Fibroblast of skin of scalp (primary cell): Measurements from ENCODE around the gene SMCO1.
"Not testable (repeated sequence)": the region's sequence is repeated elsewhere in the genome, so short reads cannot be mapped to it uniquely, and the experiment has no call there.

ENCODE experiments used
- DNase-seq: peaks from one replicate; pipeline ENCODE4 v3.0.0-alpha.2; 2013

SMCO1 gene

GRCh38 chr3:196489747-196490146 is 25.4 kb downstream of the SMCO1 start:
- no peak for DNase-seq

DNA sequence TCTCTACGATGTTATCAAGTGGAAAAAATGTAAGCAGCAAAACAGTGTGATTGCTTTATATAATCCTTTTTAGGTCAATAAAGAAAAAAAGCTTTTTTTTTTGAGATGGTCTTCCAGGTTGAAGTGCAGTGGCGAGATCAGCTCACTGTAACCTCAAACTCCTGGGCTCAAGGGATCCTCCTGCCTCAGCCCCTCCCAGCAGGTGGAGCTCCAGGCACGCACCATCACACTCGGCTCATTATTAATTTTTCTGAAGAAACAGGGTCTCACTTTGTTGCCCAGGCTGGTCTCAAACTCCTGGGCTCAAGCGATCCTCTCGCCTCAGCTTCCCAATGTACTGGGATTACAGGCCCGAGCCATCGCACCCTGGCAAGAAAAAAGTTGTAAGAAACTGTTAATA is 28.9 kb downstream of the SMCO1 start:
- DNase-seq, result no peak

DNA sequence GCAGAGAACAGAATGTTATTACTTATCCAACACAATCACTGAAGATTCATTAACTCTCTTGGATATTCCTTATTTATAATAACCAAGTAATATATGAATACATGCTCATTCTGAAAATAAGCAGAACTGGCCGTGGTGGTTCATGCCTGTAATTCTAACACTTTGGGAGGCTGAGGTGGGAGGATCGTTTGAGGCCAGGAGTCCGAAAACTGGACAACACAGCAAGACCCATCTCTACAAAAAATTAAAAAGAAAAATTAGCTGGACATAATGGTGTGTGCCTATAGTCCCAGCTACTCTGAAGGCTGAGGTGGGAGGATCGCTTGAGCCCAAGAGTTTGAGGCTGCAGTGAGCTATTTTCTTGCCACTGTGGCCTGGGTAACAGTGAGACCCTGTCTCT is 37.5 kb downstream of the SMCO1 start:
- no peak for DNase-seq

GRCh38 chr3:196472286-196472685 is 42.9 kb downstream of the SMCO1 start:
- no peak for DNase-seq

GRCh38 chr3:196471551-196471950 is 43.6 kb downstream of the SMCO1 start:
- DNase-seq, result peak; percentile 31

DNA sequence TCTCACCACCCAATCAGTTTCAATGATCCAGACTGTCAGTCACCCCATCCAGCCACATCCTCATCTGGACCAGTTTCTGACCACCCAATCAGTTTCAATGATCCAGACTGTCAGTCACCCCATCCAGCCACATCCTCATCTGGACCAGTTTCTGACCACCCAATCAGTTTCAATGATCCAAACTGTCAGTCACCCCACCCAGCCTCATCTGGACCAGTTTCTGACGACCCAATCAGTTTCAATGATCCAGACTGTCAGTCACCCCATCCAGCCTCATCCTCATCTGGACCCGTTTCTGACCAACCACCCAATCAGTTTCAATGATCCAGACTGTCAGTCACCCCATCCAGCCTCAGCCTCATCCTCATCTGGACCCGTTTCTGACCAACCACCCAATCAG is 45.0 kb downstream of the SMCO1 start:
- DNase-seq, result not testable (repeated sequence)

DNA sequence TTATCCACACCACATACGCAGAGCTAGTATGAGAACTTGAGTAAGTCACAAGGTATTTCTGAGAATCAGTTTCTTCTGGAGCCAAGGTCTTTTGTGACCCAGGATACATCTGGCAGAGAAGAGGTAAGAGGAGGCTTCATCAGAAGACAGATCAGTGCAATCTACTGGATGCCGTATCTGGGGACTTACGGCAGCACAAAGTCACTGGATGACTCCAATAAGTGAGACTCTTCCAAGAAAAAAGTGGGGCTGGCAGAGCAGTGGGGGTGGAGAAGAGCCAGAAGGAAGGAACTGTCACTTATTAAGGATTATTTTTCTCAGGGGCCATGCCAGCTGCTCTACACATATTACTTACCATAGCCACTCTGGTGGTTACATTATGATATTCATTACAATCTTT is 51.3 kb downstream of the SMCO1 start:
- DNase-seq, result no peak

GRCh38 chr3:196463478-196463756 is 51.7 kb downstream of the SMCO1 start:
- no peak for DNase-seq

DNA sequence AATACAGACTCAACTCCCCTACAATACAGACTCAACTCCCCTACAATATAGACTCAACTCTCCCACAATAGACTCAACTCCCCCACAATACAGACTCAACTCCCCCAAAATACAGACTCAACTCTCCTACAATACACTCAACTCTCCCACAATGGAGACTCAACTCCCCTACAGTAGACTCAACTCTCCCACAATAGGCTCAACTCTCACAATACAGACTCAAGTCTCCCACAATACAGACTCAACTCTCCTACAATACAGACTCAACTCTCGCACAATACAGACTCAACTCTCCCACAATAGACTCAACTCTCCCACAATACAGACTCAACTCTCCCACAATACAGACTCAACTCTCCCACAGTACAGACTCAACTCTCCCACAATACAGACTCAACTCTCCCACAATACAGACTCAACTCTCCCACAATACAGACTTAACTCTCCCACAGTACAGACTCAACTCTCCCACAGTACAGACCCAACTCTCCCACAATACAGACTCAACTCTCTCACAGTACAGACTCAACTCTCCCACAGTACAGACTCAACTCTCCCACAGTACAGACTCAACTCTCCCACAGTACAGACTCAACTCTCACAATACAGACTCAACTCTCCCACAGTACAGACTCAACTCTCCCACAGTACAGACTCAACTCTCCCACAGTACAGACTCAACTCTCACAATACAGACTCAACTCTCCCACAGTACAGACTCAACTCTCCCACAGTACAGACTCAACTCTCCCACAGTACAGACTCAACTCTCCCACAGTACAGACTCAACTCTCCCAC is 52.3 kb downstream of the SMCO1 start:
- DNase-seq, result not testable (repeated sequence)

DNA sequence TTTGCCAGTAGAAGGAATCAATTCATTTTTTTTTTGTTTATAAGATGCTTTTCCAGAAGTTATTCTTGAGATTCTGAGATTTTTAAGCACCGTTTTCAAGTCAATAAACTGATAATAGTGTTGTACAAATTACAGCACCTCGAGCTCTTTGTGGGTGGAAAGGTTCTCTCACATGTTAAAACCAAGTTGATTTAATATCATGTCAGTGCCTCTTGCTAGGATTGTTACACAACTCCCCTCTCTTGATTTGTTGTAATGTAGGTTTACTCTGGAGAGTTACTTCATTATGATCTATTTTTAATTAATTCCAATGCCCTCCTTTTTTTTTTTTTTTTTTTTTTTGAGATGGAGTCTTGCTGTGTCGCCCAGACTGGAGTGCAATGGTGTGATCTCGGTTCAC is 57.1 kb downstream of the SMCO1 start:
- DNase-seq, result no peak

- DNase-seq, result not testable (repeated sequence)
Observed at GRCh38 chr3:196457470-196457869, 57.7 kb downstream of the SMCO1 start.
